ENCODE measurements around the gene FRMD1.

DNA sequence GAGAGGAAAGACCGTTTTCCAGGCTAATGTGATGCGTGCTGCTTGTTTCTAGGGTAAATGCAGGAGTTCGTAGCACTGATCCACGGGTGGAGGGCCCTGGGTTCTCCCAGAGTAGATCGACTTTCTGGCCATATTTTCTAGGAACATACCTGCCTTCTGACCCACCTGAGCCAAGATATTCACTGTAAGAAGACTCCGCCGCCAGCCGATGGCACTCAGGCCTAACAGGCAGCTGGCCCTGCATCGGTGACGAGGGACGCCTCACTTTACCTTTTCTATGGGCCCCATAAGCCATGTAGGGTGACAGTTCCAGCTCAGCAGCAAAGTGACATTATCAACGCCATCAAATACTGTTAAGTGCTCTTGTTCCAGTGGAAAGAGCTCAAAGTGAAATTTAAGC, 30.2 kb upstream of the FRMD1 start:
- TF ChIP-seq, protein P1, sequence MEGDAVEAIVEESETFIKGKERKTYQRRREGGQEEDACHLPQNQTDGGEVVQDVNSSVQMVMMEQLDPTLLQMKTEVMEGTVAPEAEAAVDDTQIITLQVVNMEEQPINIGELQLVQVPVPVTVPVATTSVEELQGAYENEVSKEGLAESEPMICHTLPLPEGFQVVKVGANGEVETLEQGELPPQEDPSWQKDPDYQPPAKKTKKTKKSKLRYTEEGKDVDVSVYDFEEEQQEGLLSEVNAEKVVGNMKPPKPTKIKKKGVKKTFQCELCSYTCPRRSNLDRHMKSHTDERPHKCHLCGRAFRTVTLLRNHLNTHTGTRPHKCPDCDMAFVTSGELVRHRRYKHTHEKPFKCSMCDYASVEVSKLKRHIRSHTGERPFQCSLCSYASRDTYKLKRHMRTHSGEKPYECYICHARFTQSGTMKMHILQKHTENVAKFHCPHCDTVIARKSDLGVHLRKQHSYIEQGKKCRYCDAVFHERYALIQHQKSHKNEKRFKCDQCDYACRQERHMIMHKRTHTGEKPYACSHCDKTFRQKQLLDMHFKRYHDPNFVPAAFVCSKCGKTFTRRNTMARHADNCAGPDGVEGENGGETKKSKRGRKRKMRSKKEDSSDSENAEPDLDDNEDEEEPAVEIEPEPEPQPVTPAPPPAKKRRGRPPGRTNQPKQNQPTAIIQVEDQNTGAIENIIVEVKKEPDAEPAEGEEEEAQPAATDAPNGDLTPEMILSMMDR (conservative IDR thresholded peaks at IDR 0.05; ENCODE audit: low read depth, low read length) = no peak
- no peak for TF ChIP-seq EZH2 (IDR thresholded peaks at IDR 0.05; ENCODE audit: low read length, unreplicated experiment)
- no peak for TF ChIP-seq EZH2phosphoT487 (IDR thresholded peaks at IDR 0.05; ENCODE audit: borderline replicate concordance, low read length)
